Stomach (tissue), 9 donors: ENCODE results near the gene RYR1. TPM values are rescaled to one million over a fixed set of nuclear protein-coding genes. Genes with fewer than 3 reads are reported as not detected.
A peak's percentile ranks its signal among the peaks of the same experiment; 100 is the strongest.

Experiments used
- DNase-seq, 2 donors: peaks; one replicate each; pipeline versions ENCODE4 v3.0.0 to v3.0.0-alpha.2; 2013 to 2019
- H3K27ac ChIP-seq, 5 donors: fragments of 200-600 bp in 4 of 5; sonication (generic) in 4 of 5; one replicate each; pipeline ENCODE4 v1.5.1; 2013 to 2019; ENCODE audit warnings: mild to moderate bottlenecking in 1 of 5, moderate library complexity in 1 of 5
- H3K27me3 ChIP-seq, 3 donors: fragments of 200-600 bp; sonication (generic); one replicate each; pipeline ENCODE4 v1.5.1; 2017 to 2019; ENCODE audit warnings: mixed run types in 1 of 3
- H3K36me3 ChIP-seq, 4 donors: fragments of 200-600 bp; sonication (generic); 1 replicate in 3 of 4; 2 replicates in 1 of 4; pipeline ENCODE4 v1.5.1; 2016 to 2019
- H3K4me1 ChIP-seq, 4 donors: fragments of 200-600 bp; sonication (generic); one replicate each; pipeline ENCODE4 v1.5.1; 2016 to 2019
- H3K4me3 ChIP-seq, 4 donors: fragments of 200-600 bp; sonication (generic) in 3 of 4; one replicate each; pipeline ENCODE4 v1.5.1; 2016 to 2019; ENCODE audit warnings: mild to moderate bottlenecking in 1 of 4
- H3K9me3 ChIP-seq, 4 donors: fragments of 200-600 bp; sonication (generic); one replicate each; pipeline ENCODE4 v1.5.1; 2016 to 2019
- EP300 ChIP-seq: sonication (generic); formaldehyde crosslinking; IDR thresholded peaks from one replicate; pipeline ENCODE4 v1.6.1; 2017; ENCODE audit warnings: antibody characterized with exemption
- POLR2A ChIP-seq, 4 donors: fragments of 450-650 bp; IDR thresholded peaks; one replicate each; pipeline ENCODE4 v1.6.1; 2016; ENCODE audit warnings: antibody characterized with exemption in 4 of 4, control low read depth in 2 of 4, mild to moderate bottlenecking in 1 of 4, moderate library complexity in 1 of 4
- POLR2AphosphoS5 ChIP-seq, 3 donors: sonication (generic); formaldehyde crosslinking; IDR thresholded peaks; one replicate each; pipeline ENCODE4 v1.6.1; 2016; ENCODE audit warnings: antibody characterized with exemption in 3 of 3
- WGBS, 5 donors: extraction: QIAGEN DNeasy Blood & Tissue Kit in 3 of 5; methylation state at CpG; one replicate each; pipeline versions ENCODE4 v1.1.5 to v1.1.7; 2013 to 2018; 5-methylcytosine and 5-hydroxymethylcytosine counted together
- intact Hi-C: fragments of 100-400 bp; cut with DNase I; formaldehyde crosslinking; loops from one replicate; pipeline ENCODE4 v1.15.1; 2023; ENCODE audit warnings: low total_unique reads
- polyA plus RNA-seq, 3 donors: library from polyadenylated mRNA; stranded (reverse); fragments of 200-250 nt; gene quantifications; one replicate each; pipeline ENCODE4 v1.2.3, GENCODE V29; 2013
- total RNA-seq, 5 donors: library from RNA; depleted of rRNA; stranded (reverse); fragments of >200 nt; gene quantifications; one replicate each; pipeline versions ENCODE4 v1.1.0 to v1.2.3, GENCODE V29; 2014 to 2016
- TF ChIP-seq, protein P1 (sequence below), 7 experiments: fragments of 450-650 bp in 4 of 7; fragments of 200-600 bp in 3 of 7; sonication (generic) in 3 of 7; IDR thresholded peaks; one replicate each; pipeline ENCODE4 v1.5.1; 2016 to 2019; ENCODE audit warnings: antibody characterized with exemption in 7 of 7, control low read depth in 2 of 7, mild to moderate bottlenecking in 1 of 7
- donor health status: healthy with polysubstance abuse.
- donor health status: Bipolar disorder and iron deficiency.
- donor health status: healthy.

RYR1 gene
- total and polyA plus RNA-seq, 8 donors, result under 0.01 to 10.7 (median 1.2) TPM

DNA sequence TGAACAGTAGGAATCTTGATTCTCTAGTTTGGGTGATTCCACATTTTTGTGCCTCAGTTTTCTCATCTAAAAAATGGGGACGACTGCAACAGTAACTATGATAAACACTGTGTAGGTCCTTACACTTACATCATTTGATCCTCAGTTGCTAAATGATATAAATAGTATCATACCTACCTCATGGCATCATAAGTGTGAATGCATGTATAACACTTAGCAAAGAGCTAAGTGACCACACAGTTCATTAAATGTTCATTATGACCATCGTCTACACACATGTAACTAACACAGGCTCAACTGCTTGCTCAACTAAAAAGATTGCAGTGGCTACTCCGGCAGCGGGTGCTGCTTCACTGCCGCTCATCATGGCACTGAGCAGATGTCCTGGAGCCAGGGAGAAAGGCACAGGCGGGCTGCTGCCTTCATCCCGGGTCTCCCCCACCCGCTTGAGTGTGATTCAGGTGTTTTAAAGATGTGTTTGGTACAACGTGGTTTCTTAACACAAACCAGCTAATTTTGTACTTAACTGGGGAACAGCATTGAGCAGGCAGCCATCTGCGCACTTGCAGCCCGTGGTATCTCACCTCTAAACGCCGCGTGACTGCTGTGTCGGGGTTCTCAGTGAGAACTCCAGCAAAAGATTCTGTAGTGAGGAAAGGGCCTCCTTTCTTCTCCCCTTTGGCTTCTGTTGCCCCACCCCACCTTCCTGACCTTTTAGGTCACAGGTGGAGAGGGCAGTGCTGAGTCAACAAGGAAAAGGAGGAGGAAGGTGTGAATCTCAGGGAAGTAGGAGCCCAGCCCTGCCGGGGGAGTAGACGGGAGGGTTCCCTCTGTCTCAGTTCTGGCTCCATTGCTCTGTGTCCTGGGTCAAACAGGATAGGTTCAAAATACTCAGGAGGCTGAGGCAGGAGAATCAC is 202.2 kb downstream of the RYR1 start:
- intact Hi-C loops, result no loop called here
- TF ChIP-seq POLR2A (IDR thresholded peaks at IDR 0.05) (no peak), EP300 (no peak), POLR2AphosphoS5 (IDR thresholded peaks at IDR 0.05) (no peak)
- TF ChIP-seq, protein P1, sequence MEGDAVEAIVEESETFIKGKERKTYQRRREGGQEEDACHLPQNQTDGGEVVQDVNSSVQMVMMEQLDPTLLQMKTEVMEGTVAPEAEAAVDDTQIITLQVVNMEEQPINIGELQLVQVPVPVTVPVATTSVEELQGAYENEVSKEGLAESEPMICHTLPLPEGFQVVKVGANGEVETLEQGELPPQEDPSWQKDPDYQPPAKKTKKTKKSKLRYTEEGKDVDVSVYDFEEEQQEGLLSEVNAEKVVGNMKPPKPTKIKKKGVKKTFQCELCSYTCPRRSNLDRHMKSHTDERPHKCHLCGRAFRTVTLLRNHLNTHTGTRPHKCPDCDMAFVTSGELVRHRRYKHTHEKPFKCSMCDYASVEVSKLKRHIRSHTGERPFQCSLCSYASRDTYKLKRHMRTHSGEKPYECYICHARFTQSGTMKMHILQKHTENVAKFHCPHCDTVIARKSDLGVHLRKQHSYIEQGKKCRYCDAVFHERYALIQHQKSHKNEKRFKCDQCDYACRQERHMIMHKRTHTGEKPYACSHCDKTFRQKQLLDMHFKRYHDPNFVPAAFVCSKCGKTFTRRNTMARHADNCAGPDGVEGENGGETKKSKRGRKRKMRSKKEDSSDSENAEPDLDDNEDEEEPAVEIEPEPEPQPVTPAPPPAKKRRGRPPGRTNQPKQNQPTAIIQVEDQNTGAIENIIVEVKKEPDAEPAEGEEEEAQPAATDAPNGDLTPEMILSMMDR (IDR thresholded peaks at IDR 0.05), result no peak
- Histone ChIP-seq H3K27ac (peak overlapping the region in 4 of 5 donors; percentile 48 to 72 (median 62)), H3K27me3 (no peaks in the 10 kb centered on the region), H3K4me1 (peaks cover 9 to 31% (median 18%) of the 10 kb centered on the region in 4 donors), H3K36me3 (peaks cover 21 to 63% (median 59%) of the 10 kb centered on the region in 4 donors), H3K9me3 (no peaks in the 10 kb centered on the region), H3K4me3 (no peak overlapping the region)
- DNase-seq, result no peak
- 77 to 87% (median 83%) methylated on average over 16 to 17 of the region's 17 CpGs for WGBS, 5 donors

Other genes starting within 250 kb of the RYR1 start
- gene DPF1, start 209.5 kb upstream of the RYR1 start, total RNA-seq, result not detected
- gene DPF1, start 209.5 kb upstream of the RYR1 start, polyA plus RNA-seq, result under 1 TPM in 2 of 3 donors, not detected in 1; 0.12 to 0.43 TPM
- gene PPP1R14A, start 177.3 kb upstream of the RYR1 start, total RNA-seq, result 100 to 1,000 TPM in 1 of 5 donors, 10 to 100 TPM in 3, 1 to 10 TPM in 1; 8.8 to 197 (median 31.6) TPM
- gene PPP1R14A, start 177.3 kb upstream of the RYR1 start, polyA plus RNA-seq, result 100 to 1,000 TPM in 1 of 3 donors, 10 to 100 TPM in 2; 53.2 to 138 (median 54.9) TPM
- 1,000 to 10,000 TPM in 1 of 5 donors, 100 to 1,000 TPM in 2, 10 to 100 TPM in 2; 29.8 to 1,508 (median 255) TPM for gene SPINT2, start 169.1 kb upstream of the RYR1 start, total RNA-seq
- 100 to 1,000 TPM in 2 of 3 donors, 10 to 100 TPM in 1; 54.5 to 255 (median 184) TPM for gene SPINT2, start 169.1 kb upstream of the RYR1 start, polyA plus RNA-seq
- gene C19orf33, start 129.4 kb upstream of the RYR1 start, total RNA-seq, result 100 to 1,000 TPM in 3 of 5 donors, 10 to 100 TPM in 2; 33.5 to 287 (median 171) TPM
- gene C19orf33, start 129.4 kb upstream of the RYR1 start, polyA plus RNA-seq, result 1,000 to 10,000 TPM in 2 of 3 donors, 100 to 1,000 TPM in 1; 388 to 1,069 (median 1,022) TPM
- 10 to 100 TPM in 2 of 5 donors, 1 to 10 TPM in 3; 4.7 to 30.4 (median 7.2) TPM for gene YIF1B, start 117.7 kb upstream of the RYR1 start, total RNA-seq
- 10 to 100 TPM; 18.8 to 28.0 (median 24.2) TPM for gene YIF1B, start 117.7 kb upstream of the RYR1 start, polyA plus RNA-seq
- gene KCNK6, start 113.8 kb upstream of the RYR1 start, total RNA-seq, result 10 to 100 TPM in 2 of 5 donors, 1 to 10 TPM in 2, under 1 TPM in 1; under 0.01 to 32.2 (median 5.4) TPM
- gene KCNK6, start 113.8 kb upstream of the RYR1 start, polyA plus RNA-seq, result 1 to 10 TPM; 3.2 to 10.0 (median 9.5) TPM
- gene CATSPERG, start 97.9 kb upstream of the RYR1 start, total RNA-seq, result 1 to 10 TPM in 3 of 5 donors, under 1 TPM in 1, not detected in 1; 0.45 to 9.7 (median 5.0) TPM
- 1 to 10 TPM; 1.1 to 2.4 (median 2.0) TPM for gene CATSPERG, start 97.9 kb upstream of the RYR1 start, polyA plus RNA-seq
- 100 to 1,000 TPM in 2 of 5 donors, 10 to 100 TPM in 3; 10.7 to 282 (median 92.4) TPM for gene PSMD8, start 59.1 kb upstream of the RYR1 start, total RNA-seq
- 100 to 1,000 TPM in 2 of 3 donors, 10 to 100 TPM in 1; 99.3 to 150 (median 116) TPM for gene PSMD8, start 59.1 kb upstream of the RYR1 start, polyA plus RNA-seq
- not detected for gene GGN, start 45.7 kb upstream of the RYR1 start, total RNA-seq
- gene GGN, start 45.7 kb upstream of the RYR1 start, polyA plus RNA-seq, result under 1 TPM in 2 of 3 donors, not detected in 1; 0.19 to 0.30 TPM
- gene SPRED3, start 45.0 kb upstream of the RYR1 start, total RNA-seq, result 1 to 10 TPM in 2 of 5 donors, not detected in 3; 1.7 to 3.6 TPM
- gene SPRED3, start 45.0 kb upstream of the RYR1 start, polyA plus RNA-seq, result under 1 TPM in 2 of 3 donors, not detected in 1; 0.12 to 0.33 TPM
- 100 to 1,000 TPM in 1 of 5 donors, 10 to 100 TPM in 3, 1 to 10 TPM in 1; 4.0 to 222 (median 18.7) TPM for gene FAM98C, start 30.6 kb upstream of the RYR1 start, total RNA-seq
- gene FAM98C, start 30.6 kb upstream of the RYR1 start, polyA plus RNA-seq, result 10 to 100 TPM; 18.3 to 40.7 (median 35.1) TPM
- gene RASGRP4, start 7.5 kb upstream of the RYR1 start, total RNA-seq, result 1 to 10 TPM in 2 of 5 donors, under 1 TPM in 1, not detected in 2; 0.55 to 8.4 (median 4.0) TPM
- 1 to 10 TPM in 2 of 3 donors, under 1 TPM in 1; 0.40 to 1.8 (median 1.5) TPM for gene RASGRP4, start 7.5 kb upstream of the RYR1 start, polyA plus RNA-seq
- 10 to 100 TPM in 1 of 5 donors, 1 to 10 TPM in 3, not detected in 1; 1.2 to 12.9 (median 5.2) TPM for gene MAP4K1, start 184.3 kb downstream of the RYR1 start, total RNA-seq
- gene MAP4K1, start 184.3 kb downstream of the RYR1 start, polyA plus RNA-seq, result 1 to 10 TPM; 4.4 to 5.3 (median 5.0) TPM
- 100 to 1,000 TPM; 203 to 889 (median 283) TPM for gene EIF3K, start 185.5 kb downstream of the RYR1 start, total RNA-seq
- gene EIF3K, start 185.5 kb downstream of the RYR1 start, polyA plus RNA-seq, result 100 to 1,000 TPM; 347 to 495 (median 349) TPM
- 100 to 1,000 TPM; 254 to 343 (median 319) TPM for gene ACTN4, start 214.0 kb downstream of the RYR1 start, total RNA-seq
- 10 to 100 TPM; 55.3 to 87.2 (median 75.0) TPM for gene ACTN4, start 214.0 kb downstream of the RYR1 start, polyA plus RNA-seq